IPS-11a (cell line): ENCODE results near the gene BCAS1.

ENCODE experiments used
- H3K4me3 ChIP-seq: one replicate; pipeline ENCODE4 v1.5.1; 2013; ENCODE audit warnings: low read depth, low read length, control low read depth

The BCAS1 gene

DNA sequence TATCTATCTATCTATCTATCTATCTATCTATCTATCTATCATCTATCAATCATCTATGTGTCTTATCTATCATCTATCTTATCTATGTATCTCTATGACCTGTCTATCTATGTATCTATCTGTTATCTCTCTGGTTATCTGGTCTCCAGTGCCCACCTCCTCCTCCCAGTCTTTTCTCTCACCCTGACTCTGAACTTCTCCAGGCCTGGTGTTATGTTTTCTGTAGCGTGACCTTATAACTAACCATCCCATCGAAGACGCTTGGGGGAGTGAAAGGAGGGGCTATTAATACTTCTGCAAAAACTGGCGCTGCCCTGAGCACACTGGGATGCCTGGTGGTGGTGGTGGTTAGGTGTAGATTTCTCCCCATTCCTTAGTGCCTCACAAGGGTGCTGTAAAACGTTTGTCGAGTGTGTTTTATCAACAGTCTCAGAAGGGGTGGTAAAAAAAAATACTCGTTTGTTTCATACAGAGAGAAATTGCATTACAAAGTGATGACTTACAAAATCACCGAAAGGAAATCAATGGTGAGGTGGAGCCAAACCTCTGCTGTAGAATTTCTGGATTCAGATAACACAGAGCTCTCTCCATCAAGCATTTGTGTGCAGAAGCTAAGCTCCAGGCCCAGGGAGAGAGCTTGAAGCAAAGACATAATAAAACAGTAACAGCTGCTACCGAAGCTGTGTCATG is 156.2 kb downstream of the BCAS1 start:
- no peak overlapping the region for H3K4me3 ChIP-seq

DNA sequence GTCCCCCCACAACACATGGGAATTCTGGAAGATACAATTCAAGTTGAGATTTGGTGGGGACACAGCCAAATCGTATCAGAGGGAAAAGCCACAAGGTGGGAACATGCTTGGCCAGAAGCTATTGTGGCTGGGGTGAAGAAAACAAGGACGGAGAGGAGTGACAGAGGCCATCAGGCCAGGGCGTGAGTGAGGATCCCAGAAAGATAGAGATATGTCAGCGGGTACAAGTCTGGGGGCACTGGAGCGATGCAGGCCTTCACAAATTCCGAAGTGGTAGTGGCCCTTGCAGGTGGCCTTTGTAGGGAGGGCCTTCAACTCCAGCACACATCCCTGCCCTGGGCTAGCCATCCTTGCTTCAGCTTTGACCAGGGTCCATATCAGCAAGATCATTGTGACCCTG is 159.1 kb downstream of the BCAS1 start:
- H3K4me3 ChIP-seq, result no peak overlapping the region

DNA sequence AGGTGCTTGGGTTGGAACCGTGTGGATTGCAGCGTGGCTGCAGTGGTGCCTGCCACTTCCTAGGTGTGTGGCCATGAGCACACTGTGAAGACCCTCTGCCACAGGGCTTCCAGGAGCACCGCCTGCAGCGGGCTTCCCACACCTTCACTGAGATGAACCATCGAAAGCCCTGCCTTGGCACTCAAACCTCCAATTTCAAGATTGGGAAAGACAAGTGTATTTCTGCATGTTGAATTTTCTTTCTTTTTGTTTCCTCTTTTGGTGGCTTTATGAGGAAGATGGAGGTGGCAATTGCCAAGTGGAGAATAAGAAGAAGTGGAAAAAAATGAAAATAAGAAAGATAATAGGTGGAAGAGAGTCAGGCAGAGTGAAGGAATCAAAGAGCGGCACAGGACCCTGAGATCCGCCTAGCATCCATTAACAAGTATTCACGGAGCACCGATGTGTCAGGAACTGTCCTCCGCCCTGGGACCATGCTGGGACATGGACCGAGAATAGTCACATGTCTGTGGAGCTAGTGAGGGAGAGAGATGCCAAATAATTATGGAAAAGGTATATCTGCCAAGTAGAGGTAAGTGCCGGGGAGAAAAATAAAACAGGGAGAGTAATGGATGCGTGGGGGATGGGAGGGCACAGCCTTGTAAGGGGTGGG is 159.9 kb downstream of the BCAS1 start:
- no peak overlapping the region for H3K4me3 ChIP-seq

DNA sequence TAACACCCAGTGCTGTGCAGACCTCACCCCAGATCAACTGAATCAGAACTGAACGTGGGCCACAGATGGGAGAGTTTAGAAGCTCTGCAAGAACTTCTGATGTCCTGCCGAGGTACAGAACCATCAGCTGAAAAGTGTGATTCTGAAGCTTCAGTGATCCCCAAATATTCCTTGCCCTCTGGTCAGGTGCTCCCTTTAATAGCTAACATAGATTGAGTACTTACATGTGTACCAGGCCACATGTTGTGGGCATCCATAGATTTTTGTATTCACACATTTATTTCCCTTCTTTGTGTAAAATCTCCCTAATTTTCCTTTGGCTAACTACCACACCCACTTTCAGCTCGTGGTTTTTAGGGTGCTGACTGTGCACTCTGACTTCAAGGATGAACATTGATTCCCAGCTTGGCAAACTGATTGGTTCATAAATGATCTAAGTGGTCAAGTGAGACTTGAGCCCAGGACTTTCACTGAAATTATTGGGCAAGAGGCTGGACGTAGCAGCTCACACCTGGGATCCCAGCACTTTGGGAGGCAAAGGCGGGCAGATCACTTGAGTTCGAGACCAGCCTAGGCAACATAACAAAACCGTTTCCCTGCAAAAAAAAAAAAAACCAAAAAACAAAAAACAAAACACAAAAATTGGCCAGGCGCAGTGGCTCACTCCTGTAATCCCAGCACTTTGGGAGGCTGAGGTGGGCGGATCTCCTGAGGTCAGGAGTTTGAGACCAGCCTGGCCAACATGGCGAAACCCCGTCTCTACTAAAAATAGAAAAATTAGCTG is 162.2 kb downstream of the BCAS1 start:
- H3K4me3 ChIP-seq, result no peak overlapping the region

GRCh38 chr20:53905820-53906191 is 164.6 kb downstream of the BCAS1 start:
- H3K4me3 ChIP-seq, result no peak overlapping the region

DNA sequence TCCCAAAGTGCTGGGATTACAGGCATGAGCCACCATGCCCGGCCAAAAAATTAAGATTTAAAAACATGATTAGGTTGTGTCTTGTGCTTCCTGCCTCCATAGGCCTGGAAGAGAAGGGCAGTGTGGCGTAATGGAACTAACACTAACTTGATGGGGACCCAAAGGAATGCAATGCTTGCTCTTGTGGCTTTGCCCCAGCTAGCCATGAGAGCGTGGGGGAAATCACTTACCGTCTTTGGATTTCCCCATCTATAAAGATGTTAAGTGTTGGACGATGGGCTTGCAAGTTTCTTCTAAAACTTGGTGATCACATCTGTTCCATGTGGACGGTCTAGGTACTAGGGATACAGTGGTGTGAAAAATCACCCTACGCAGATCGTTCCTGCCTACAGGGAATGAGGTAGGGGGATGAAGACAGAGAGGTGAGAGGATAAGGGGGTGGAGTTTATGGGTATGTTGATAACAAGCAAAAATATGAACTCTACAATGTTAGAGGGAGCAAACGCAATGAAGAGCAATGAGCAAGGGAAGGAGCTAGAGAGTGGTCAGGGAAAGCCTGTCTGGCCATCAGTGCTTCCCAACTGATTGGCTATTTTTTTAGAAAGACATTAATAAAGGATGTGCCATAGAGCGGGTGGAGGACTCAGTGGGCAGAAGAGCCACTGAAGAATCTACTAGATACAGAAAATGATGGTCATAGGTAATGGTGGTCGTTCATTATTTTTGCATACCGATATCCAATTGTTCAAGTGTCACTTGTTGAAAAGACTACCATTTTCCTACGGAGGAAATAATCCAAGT is 165.2 kb downstream of the BCAS1 start:
- no peak overlapping the region for H3K4me3 ChIP-seq

- H3K4me3 ChIP-seq, result no peak overlapping the region
Observed at GRCh38 chr20:53904261-53904660, 166.1 kb downstream of the BCAS1 start.

DNA sequence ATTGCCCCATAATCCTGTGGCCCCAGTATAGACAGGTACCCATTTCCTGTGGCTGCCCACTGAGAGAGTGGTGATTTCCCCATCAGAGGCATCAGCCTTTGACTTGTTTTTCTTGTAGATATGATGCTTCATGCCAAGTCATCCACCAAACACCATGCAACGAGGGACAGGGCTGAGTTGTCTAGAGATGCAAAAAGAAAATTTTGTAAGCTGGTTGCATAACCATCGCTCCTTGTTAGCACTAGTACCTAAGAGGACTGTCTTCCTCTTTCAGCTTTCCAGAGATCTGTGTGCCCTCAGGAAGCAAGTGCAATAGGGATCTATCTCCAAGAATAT is 166.8 kb downstream of the BCAS1 start:
- no peak overlapping the region for H3K4me3 ChIP-seq

DNA sequence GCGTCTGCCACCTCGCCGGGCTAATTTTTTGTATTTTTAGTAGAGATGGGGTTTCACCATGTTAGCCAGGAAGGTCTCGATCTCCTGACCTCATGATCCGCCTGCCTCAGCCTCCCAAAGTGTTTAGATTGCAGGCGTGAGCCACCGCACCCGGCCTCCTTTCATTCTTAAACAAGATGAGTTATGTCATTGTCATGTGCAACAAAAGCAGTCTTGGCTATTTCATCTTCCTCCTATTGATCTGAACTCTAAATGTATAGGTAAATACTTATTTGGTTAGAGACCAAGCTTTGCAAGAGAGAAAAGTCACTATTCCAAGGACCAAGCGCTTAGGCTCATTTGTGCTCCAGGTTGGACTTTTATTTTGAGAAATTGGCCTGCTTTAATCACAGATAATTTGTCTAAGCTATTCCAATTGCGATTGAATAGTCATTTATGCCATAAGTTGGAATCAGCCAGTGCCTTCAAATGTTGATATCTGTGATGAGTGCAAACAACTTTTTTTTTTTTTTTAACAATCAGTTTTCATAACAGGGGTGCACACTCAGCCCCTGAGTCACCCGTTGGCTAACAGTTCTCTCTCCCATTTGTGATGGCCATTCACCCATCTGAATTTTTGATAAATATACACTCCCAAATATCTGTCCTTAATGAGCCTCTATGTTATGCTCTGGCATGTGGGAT is 167.3 kb downstream of the BCAS1 start:
- H3K4me3 ChIP-seq, result no peak overlapping the region

DNA sequence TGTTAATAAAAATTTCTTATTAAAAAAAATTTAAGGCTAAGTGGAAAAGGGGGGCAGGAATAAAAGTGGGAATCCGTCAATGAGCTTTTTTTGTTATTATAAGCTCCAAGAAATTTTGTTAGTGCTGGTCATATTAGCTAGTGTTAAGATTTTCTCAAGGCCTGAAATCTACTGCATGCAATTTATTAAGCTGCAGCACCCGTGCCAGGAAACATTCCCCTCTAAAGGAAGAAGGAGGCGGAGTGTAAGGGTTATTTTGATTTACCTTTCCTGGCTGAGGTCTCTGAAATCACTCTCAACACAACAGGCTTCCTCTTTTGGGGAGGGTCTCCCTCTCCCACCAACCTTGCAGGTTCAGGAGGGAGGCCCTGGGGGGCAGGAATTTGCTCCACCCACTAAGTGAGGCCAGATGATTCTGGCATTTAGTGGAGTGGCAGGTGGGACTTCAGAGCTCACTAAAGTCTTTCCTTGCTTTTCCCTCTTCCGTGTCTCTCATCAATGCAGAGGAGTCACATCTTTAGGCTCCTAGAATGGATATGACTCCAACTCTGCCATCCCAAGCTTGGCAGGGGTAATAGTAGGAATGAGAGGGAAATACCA is 168.8 kb downstream of the BCAS1 start:
- no peak overlapping the region for H3K4me3 ChIP-seq

- H3K4me3 ChIP-seq, result no peak overlapping the region
Observed at GRCh38 chr20:53901064-53901463, 169.3 kb downstream of the BCAS1 start.

DNA sequence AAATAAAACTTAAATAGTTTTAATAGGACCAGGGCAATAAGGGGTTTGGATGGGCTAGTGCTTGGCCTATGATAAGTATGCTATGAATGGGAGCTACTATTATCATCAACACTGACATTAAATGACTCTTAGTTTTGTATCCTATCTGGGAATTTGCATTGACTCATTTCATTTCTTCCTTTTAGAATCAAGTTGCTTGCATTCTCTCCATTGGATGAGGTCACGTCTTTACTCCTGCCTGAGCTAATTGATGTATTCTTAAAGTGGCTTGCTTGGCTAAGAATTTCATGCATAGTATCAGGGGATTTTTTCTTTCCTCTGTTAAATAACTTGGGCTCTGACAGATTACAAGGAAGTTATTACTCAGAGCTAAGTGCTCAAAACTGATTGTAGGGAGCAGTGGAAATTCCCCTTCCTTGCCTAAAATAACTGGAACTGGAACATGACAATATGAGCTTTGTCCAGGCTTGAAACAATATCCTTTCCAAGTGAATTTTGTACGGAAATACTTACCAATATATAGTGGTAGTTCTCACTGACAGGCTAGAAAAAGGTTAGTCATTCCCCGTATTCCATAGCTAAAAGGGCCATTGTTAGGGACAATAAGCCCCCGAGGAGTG is 169.9 kb downstream of the BCAS1 start:
- no peak overlapping the region for H3K4me3 ChIP-seq

- H3K4me3 ChIP-seq, result no peak overlapping the region
Observed at GRCh38 chr20:53899351-53900167, 170.8 kb downstream of the BCAS1 start.

DNA sequence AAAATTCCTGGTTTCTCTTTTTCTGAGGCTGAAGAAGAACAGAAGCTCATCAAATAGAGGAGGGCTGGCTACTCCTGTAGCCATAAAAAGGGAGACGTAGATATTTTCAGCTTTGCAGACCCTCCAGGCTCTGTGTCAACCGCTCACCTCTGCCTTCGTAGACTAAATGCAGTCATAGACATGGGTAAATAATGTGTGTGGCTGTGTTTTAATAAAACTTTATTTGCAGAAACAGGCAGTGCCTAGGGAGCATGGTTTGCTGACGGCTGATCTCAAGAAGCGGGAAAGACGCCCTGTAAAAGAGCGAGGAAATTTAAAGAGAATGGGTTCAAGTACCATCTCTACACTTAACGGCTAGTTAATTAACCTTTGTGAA is 171.8 kb downstream of the BCAS1 start:
- no peak overlapping the region for H3K4me3 ChIP-seq

GRCh38 chr20:53897884-53898555 is 172.4 kb downstream of the BCAS1 start:
- H3K4me3 ChIP-seq, result no peak overlapping the region

DNA sequence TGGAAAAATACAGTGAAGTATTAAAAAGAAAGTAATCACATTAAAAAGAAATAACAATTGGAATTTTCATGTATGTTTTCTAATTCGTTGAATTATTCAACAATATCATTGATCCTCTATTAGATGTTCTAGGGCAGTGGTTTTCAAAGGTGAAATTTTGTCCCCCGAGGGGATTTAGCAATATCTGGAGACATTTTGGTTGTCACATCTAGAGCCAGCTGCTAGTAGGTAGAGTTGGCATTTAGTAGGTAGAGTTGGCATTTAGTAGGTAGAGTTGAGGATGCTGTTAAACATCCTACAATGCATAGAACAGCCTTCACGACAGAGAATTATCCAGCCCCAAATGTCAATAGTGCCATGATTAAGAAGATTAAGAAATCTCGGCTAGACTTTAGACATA is 173.7 kb downstream of the BCAS1 start:
- H3K4me3 ChIP-seq, result no peak overlapping the region

GRCh38 chr20:53896041-53896440 is 174.4 kb downstream of the BCAS1 start:
- no peak overlapping the region for H3K4me3 ChIP-seq

DNA sequence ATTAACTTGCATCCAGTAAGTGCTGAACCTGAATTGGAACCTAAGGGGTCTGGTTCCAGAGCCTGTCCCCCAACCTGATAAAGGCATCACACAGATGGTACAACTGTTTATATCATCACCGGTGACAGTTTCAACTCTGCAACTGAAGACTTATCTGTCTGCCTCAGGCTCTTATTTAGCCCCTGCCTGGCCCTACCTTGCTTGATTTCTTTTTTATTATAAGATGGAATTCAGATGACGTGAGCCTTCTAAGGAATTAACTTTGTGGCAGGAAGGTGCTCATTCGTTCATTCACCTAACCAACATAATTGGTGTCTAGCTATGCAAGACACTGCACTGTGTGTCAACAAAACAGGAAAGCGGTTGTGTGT is 175.0 kb downstream of the BCAS1 start:
- no peak overlapping the region for H3K4me3 ChIP-seq
